ENCODE measurements around the gene CHCHD6.

CHCHD6 gene

DNA sequence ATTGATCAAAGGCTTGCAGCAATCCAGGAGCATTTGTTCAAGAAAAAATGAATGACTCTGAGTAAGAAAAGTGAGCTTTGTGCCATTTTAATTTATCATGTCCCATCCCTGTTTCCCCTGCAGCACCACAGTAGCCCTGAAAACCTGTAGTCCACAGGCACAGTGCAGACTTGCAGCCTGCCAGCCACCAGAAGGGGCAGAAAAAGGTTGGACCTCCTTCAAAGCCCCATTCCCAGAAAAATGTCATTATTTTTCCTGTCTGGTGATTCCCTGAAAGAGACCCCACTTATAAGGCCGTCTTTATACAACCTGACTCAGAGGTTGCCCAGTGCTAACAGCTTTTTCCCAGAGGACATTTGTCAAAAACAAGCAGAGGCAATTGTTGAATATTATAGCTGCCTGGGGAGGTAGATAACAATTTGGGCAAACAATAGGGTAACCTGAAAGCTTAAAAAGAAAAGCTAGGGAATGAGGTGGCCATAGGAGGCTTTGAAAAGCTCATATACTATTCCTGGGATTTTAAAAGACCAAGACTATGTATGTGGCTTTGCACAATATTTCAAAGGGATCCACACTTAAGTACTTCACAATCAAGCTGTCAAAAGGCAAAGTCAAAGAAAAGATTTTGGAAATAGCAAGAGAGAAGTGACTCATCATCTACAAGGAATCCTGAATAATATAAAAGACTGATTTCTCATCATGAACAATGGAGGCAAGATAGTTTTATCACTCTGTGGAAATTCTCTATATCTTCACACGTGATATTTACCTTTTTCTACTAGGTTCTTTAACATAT lies 142.1 kb downstream of the CHCHD6 start:
- no peaks in the 10 kb centered on the region for H3K9me3 ChIP-seq (ENCODE audit: control insufficient read depth, low read length)
- no peaks in the 10 kb centered on the region for H3K4me1 ChIP-seq
- H3K27ac ChIP-seq: no peak overlapping the region
- TF ChIP-seq, protein P1, sequence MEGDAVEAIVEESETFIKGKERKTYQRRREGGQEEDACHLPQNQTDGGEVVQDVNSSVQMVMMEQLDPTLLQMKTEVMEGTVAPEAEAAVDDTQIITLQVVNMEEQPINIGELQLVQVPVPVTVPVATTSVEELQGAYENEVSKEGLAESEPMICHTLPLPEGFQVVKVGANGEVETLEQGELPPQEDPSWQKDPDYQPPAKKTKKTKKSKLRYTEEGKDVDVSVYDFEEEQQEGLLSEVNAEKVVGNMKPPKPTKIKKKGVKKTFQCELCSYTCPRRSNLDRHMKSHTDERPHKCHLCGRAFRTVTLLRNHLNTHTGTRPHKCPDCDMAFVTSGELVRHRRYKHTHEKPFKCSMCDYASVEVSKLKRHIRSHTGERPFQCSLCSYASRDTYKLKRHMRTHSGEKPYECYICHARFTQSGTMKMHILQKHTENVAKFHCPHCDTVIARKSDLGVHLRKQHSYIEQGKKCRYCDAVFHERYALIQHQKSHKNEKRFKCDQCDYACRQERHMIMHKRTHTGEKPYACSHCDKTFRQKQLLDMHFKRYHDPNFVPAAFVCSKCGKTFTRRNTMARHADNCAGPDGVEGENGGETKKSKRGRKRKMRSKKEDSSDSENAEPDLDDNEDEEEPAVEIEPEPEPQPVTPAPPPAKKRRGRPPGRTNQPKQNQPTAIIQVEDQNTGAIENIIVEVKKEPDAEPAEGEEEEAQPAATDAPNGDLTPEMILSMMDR (IDR thresholded peaks at IDR 0.05): no peak
- no peak overlapping the region for H3K4me3 ChIP-seq (ENCODE audit: low read depth, low read length)
- H3K79me2 ChIP-seq: no peaks in the 10 kb centered on the region
- no peak overlapping the region for H2AFZ ChIP-seq
- no peaks in the 10 kb centered on the region for H3K36me3 ChIP-seq (ENCODE audit: control insufficient read depth, insufficient read depth, low read length)
- no peak overlapping the region for H3K9ac ChIP-seq
- H3K27me3 ChIP-seq (ENCODE audit: control insufficient read depth, insufficient read depth, low read length): no peaks in the 10 kb centered on the region
- H3K4me2 ChIP-seq (ENCODE audit: low read length): no peak overlapping the region

DNA sequence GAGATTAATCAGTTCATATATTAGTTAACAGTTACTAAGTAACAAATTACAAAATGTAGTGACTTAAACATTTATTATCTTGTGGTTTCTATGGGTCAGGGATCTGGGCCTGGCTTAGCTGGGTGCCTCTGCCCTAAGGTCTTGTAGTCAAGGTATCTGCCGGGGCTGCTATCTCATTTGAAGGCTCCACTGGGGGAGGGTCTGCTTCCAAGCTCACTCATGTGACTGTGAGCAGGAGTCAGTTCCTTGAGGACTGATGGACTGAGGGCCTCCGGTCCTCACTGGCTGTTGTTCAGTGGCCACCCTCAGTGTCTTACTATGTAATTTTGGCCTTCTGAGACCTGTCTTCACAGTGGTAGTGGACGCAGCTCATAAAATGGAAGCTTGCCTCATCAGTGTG lies 143.0 kb downstream of the CHCHD6 start:
- Histone ChIP-seq H3K4me2 (ENCODE audit: low read length) (no peak overlapping the region), H3K79me2 (no peaks in the 10 kb centered on the region), H3K4me1 (no peaks in the 10 kb centered on the region), H3K4me3 (ENCODE audit: low read depth, low read length) (no peak overlapping the region), H2AFZ (no peak overlapping the region), H3K27ac (no peak overlapping the region), H3K27me3 (ENCODE audit: control insufficient read depth, insufficient read depth, low read length) (no peaks in the 10 kb centered on the region), H3K36me3 (ENCODE audit: control insufficient read depth, insufficient read depth, low read length) (no peaks in the 10 kb centered on the region), H3K9ac (no peak overlapping the region), H3K9me3 (ENCODE audit: control insufficient read depth, low read length) (no peaks in the 10 kb centered on the region)
- TF ChIP-seq, protein P1 (IDR thresholded peaks at IDR 0.05): no peak

DNA sequence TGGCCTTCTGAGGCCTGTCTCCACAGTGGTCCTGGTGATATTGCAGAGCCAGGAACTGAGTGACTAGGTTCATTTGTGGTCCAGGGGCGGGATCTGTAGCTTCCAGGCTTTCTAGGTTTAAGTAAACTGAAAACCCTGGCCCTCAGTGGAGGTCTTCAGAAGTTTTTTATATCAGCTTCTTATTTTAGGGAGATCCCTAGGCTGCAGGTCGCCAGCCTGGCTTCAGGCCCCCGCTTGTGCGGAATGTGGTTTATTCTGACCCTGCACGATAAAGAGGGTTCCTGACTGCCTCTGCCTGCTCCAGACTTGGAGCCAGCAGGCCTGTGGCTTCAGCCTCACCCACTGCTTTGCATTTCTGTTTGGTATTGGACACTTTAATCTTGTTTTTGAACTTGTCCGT lies 145.0 kb downstream of the CHCHD6 start:
- no peak overlapping the region for H3K27ac ChIP-seq
- no peaks in the 10 kb centered on the region for H3K4me1 ChIP-seq
- H3K36me3 ChIP-seq (ENCODE audit: control insufficient read depth, insufficient read depth, low read length): no peaks in the 10 kb centered on the region
- no peak overlapping the region for H3K4me2 ChIP-seq (ENCODE audit: low read length)
- H3K79me2 ChIP-seq: no peaks in the 10 kb centered on the region
- H3K9ac ChIP-seq: no peak overlapping the region
- no peaks in the 10 kb centered on the region for H3K27me3 ChIP-seq (ENCODE audit: control insufficient read depth, insufficient read depth, low read length)
- TF ChIP-seq, protein P1 (IDR thresholded peaks at IDR 0.05): no peak
- no peaks in the 10 kb centered on the region for H3K9me3 ChIP-seq (ENCODE audit: control insufficient read depth, low read length)
- H2AFZ ChIP-seq: no peak overlapping the region
- no peak overlapping the region for H3K4me3 ChIP-seq (ENCODE audit: low read depth, low read length)

DNA sequence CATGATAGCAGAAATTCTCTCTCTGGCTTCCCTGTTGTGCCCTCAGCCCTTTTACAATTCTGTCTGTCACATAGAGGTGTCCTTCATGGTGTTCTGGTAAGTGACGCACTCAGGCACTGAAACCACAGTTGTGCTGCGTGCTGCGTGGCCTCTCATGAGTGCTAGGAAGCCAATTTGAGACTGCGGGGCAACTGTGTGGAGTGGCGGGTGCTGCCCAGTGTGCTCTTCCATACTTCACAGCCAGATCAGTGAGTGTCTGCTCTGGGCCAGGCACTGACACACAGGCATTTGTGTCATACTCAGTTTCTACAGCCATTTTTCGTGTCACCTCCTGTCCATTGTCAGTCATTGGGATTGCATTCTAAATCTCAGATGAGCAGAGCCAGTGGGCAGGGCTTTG lies 145.7 kb downstream of the CHCHD6 start:
- Histone ChIP-seq H3K4me2 (ENCODE audit: low read length) (no peak overlapping the region), H3K27ac (no peak overlapping the region), H3K79me2 (no peaks in the 10 kb centered on the region), H3K9ac (no peak overlapping the region), H3K27me3 (ENCODE audit: control insufficient read depth, insufficient read depth, low read length) (no peaks in the 10 kb centered on the region), H2AFZ (no peak overlapping the region), H3K4me3 (ENCODE audit: low read depth, low read length) (no peak overlapping the region), H3K9me3 (ENCODE audit: control insufficient read depth, low read length) (no peaks in the 10 kb centered on the region), H3K4me1 (no peaks in the 10 kb centered on the region), H3K36me3 (ENCODE audit: control insufficient read depth, insufficient read depth, low read length) (no peaks in the 10 kb centered on the region)
- TF ChIP-seq, protein P1 (IDR thresholded peaks at IDR 0.05): no peak
